Left renal pelvis (tissue), 4 donors: Measurements from ENCODE around the gene FEM1B. TPM values are rescaled to one million over a fixed set of nuclear protein-coding genes. Genes with fewer than 3 reads are reported as not detected.

ENCODE experiments used
- DNase-seq, 4 donors: peaks; one replicate each; pipeline ENCODE4 v3.0.0-alpha.2; 2013; ENCODE audit warnings: low read depth in 4 of 4, low spot score in 3 of 4
- polyA plus RNA-seq, 4 donors: library from polyadenylated mRNA; unstranded; fragments of 120-200 nt; gene quantifications; one replicate each; pipeline ENCODE4 v1.2.1, GENCODE V29; 2013; ENCODE audit not compliant: insufficient read length in 4 of 4

Gene FEM1B
- polyA plus RNA-seq, 4 donors: 53.4 to 69.8 (median 58.3) TPM

- peak in 3 of 4 donors; percentile 70 to 78 (median 72) for DNase-seq
Observed at GRCh38 chr15:68256675-68257450, 20.7 kb upstream of the FEM1B start.

- no peak for DNase-seq
Observed at GRCh38 chr15:68258692-68259091, 18.9 kb upstream of the FEM1B start.

GRCh38 chr15:68259883-68260282 lies 17.7 kb upstream of the FEM1B start:
- DNase-seq: no peak

- no peak for DNase-seq
Observed at GRCh38 chr15:68261241-68261640, 16.3 kb upstream of the FEM1B start.

GRCh38 chr15:68261980-68262379 lies 15.6 kb upstream of the FEM1B start:
- DNase-seq: no peak

GRCh38 chr15:68262514-68263356 lies 14.8 kb upstream of the FEM1B start:
- no peak for DNase-seq

GRCh38 chr15:68264282-68264681 lies 13.3 kb upstream of the FEM1B start:
- DNase-seq: no peak

- no peak for DNase-seq
Observed at GRCh38 chr15:68265081-68265480, 12.5 kb upstream of the FEM1B start.

- DNase-seq: no peak
Observed at GRCh38 chr15:68265674-68266073, 11.9 kb upstream of the FEM1B start.

GRCh38 chr15:68268405-68268804 lies 9.1 kb upstream of the FEM1B start:
- no peak for DNase-seq

- no peak for DNase-seq
Observed at GRCh38 chr15:68271854-68272471, 5.6 kb upstream of the FEM1B start.

GRCh38 chr15:68272721-68273271 lies 4.7 kb upstream of the FEM1B start:
- DNase-seq: no peak

GRCh38 chr15:68274201-68274848 lies 3.2 kb upstream of the FEM1B start:
- no peak for DNase-seq

GRCh38 chr15:68275165-68275746 lies 2.3 kb upstream of the FEM1B start:
- no peak for DNase-seq

GRCh38 chr15:68276668-68277067 lies 877 bp upstream of the FEM1B start:
- DNase-seq: no peak

GRCh38 chr15:68277131-68277602 lies 378 bp upstream of the FEM1B start:
- peak in 2 of 4 donors; percentile 60 to 75 for DNase-seq

GRCh38 chr15:68278345-68278594 lies 725 bp downstream of the FEM1B start:
- no peak for DNase-seq

- DNase-seq: peak in 1 of 4 donors; percentile 22
Observed at GRCh38 chr15:68278595-68279405, 1.3 kb downstream of the FEM1B start.
